ENCODE data around the gene TXNDC16. TPM values are rescaled to one million over a fixed set of nuclear protein-coding genes. Genes with fewer than 3 reads are reported as not detected.

The TXNDC16 gene
- total RNA-seq, 2 experiments from 2014 or later = 21.6 to 26.5 TPM

- no peaks in the 10 kb centered on the region for H3K9me3 ChIP-seq (ENCODE audit: low read length)
- BruUV-seq (replicated peaks) = no TSS peak
- peaks cover 37% of the 10 kb centered on the region for H3K36me3 ChIP-seq (ENCODE audit: insufficient read depth, low read length)
- no peaks in the 10 kb centered on the region for H3K4me1 ChIP-seq (ENCODE audit: insufficient read depth, low read length, poor library complexity, severe bottlenecking)
- no peaks in the 10 kb centered on the region for H3K9me2 ChIP-seq (ENCODE audit: insufficient read depth, low read length)
- H3K4me2 ChIP-seq (ENCODE audit: low read length) = no peak overlapping the region
- no peak for DNase-seq (ENCODE audit: low spot score)
- no peaks in the 10 kb centered on the region for H4K20me1 ChIP-seq (ENCODE audit: insufficient read depth, low read length)
- TF ChIP-seq, protein P1, sequence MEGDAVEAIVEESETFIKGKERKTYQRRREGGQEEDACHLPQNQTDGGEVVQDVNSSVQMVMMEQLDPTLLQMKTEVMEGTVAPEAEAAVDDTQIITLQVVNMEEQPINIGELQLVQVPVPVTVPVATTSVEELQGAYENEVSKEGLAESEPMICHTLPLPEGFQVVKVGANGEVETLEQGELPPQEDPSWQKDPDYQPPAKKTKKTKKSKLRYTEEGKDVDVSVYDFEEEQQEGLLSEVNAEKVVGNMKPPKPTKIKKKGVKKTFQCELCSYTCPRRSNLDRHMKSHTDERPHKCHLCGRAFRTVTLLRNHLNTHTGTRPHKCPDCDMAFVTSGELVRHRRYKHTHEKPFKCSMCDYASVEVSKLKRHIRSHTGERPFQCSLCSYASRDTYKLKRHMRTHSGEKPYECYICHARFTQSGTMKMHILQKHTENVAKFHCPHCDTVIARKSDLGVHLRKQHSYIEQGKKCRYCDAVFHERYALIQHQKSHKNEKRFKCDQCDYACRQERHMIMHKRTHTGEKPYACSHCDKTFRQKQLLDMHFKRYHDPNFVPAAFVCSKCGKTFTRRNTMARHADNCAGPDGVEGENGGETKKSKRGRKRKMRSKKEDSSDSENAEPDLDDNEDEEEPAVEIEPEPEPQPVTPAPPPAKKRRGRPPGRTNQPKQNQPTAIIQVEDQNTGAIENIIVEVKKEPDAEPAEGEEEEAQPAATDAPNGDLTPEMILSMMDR (conservative IDR thresholded peaks at IDR 0.05; ENCODE audit: low read length) = no peak
- TF ChIP-seq EZH2phosphoT487 (IDR thresholded peaks at IDR 0.05; ENCODE audit: borderline replicate concordance, low read depth, low read length) = no peak
- H2AFZ ChIP-seq (ENCODE audit: low read length) = no peak overlapping the region
- POLR2A ChIA-PET = no interaction called here
- CTCF ChIA-PET (ENCODE audit: unreplicated experiment) = no interaction called here
- H3K27ac ChIP-seq (ENCODE audit: low read depth, low read length, poor library complexity, severe bottlenecking) = no peak overlapping the region
- H3K4me3 ChIP-seq (ENCODE audit: low read depth, low read length, poor library complexity, severe bottlenecking) = no peak overlapping the region
- intact Hi-C loops (cut with micrococcal nuclease; ENCODE audit: unreplicated experiment) = no loop called here
- H3K79me2 ChIP-seq (ENCODE audit: insufficient read depth, low read depth, low read length) = no peaks in the 10 kb centered on the region
These were observed 84.6 kb downstream of the TXNDC16 start for GRCh38 chr14:52467515-52468266.

GRCh38 chr14:52464175-52464574 is 88.1 kb downstream of the TXNDC16 start:
- ChIA-PET CTCF (ENCODE audit: unreplicated experiment) (no interaction called here), POLR2A (no interaction called here)
- no peaks in the 10 kb centered on the region for H3K79me2 ChIP-seq (ENCODE audit: insufficient read depth, low read depth, low read length)
- intact Hi-C loops (cut with micrococcal nuclease; ENCODE audit: unreplicated experiment) = no loop called here
- no peak overlapping the region for H2AFZ ChIP-seq (ENCODE audit: low read length)
- no peak for DNase-seq (ENCODE audit: low spot score)
- H3K4me1 ChIP-seq (ENCODE audit: insufficient read depth, low read length, poor library complexity, severe bottlenecking) = no peaks in the 10 kb centered on the region
- no peaks in the 10 kb centered on the region for H3K9me2 ChIP-seq (ENCODE audit: insufficient read depth, low read length)
- H3K4me2 ChIP-seq (ENCODE audit: low read length) = no peak overlapping the region
- no peak overlapping the region for H3K27ac ChIP-seq (ENCODE audit: low read depth, low read length, poor library complexity, severe bottlenecking)
- H3K9me3 ChIP-seq (ENCODE audit: low read length) = no peaks in the 10 kb centered on the region
- no peak for TF ChIP-seq EZH2phosphoT487 (IDR thresholded peaks at IDR 0.05; ENCODE audit: borderline replicate concordance, low read depth, low read length)
- TF ChIP-seq, protein P1 (conservative IDR thresholded peaks at IDR 0.05; ENCODE audit: low read length) = no peak
- H4K20me1 ChIP-seq (ENCODE audit: insufficient read depth, low read length) = no peaks in the 10 kb centered on the region
- BruUV-seq (replicated peaks) = no TSS peak
- peaks cover 45% of the 10 kb centered on the region for H3K36me3 ChIP-seq (ENCODE audit: insufficient read depth, low read length)
- no peak overlapping the region for H3K4me3 ChIP-seq (ENCODE audit: low read depth, low read length, poor library complexity, severe bottlenecking)

DNA sequence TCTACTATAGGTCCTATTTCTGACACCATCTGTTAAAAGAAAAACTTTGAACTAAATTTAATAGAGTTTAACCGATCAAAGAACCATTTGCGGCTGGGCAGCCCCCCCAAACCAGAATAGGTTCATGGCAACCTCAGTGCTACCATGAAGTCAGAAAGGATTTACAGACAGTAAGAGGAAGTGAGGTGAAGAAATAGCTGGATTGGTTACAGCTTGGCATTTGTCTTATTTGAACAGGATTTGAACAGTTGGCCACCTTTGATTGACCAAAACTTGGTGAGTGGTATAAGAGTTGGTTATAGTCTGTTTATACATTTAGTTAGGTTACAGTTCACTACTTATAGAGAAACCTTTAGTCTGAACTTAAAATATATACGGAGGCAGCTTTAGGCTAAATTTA is 88.9 kb downstream of the TXNDC16 start:
- H3K9me3 ChIP-seq (ENCODE audit: low read length) = no peaks in the 10 kb centered on the region
- TF ChIP-seq EZH2phosphoT487 (IDR thresholded peaks at IDR 0.05; ENCODE audit: borderline replicate concordance, low read depth, low read length) = no peak
- TF ChIP-seq, protein P1 (conservative IDR thresholded peaks at IDR 0.05; ENCODE audit: low read length) = no peak
- H3K9me2 ChIP-seq (ENCODE audit: insufficient read depth, low read length) = no peaks in the 10 kb centered on the region
- no TSS peak for BruUV-seq (replicated peaks)
- no peak overlapping the region for H3K4me2 ChIP-seq (ENCODE audit: low read length)
- no peaks in the 10 kb centered on the region for H3K79me2 ChIP-seq (ENCODE audit: insufficient read depth, low read depth, low read length)
- ChIA-PET POLR2A (interaction anchor here (0.7 to 0.9 kb wide), 2 partner anchors 16 to 87 kb away, joined by 3 read pairs; no protein-coding TSS in a partner anchor), CTCF (ENCODE audit: unreplicated experiment) (no interaction called here)
- H4K20me1 ChIP-seq (ENCODE audit: insufficient read depth, low read length) = no peaks in the 10 kb centered on the region
- DNase-seq (ENCODE audit: low spot score) = no peak
- H3K4me1 ChIP-seq (ENCODE audit: insufficient read depth, low read length, poor library complexity, severe bottlenecking) = no peaks in the 10 kb centered on the region
- H3K4me3 ChIP-seq (ENCODE audit: low read depth, low read length, poor library complexity, severe bottlenecking) = no peak overlapping the region
- H3K36me3 ChIP-seq (ENCODE audit: insufficient read depth, low read length) = peaks cover 42% of the 10 kb centered on the region
- intact Hi-C loops (cut with micrococcal nuclease; ENCODE audit: unreplicated experiment) = no loop called here
- H2AFZ ChIP-seq (ENCODE audit: low read length) = no peak overlapping the region
- no peak overlapping the region for H3K27ac ChIP-seq (ENCODE audit: low read depth, low read length, poor library complexity, severe bottlenecking)

Measured in OCI-LY7 (cell line).